ENCODE results near the gene UTP15. TPM values are rescaled to one million over a fixed set of nuclear protein-coding genes. Genes with fewer than 3 reads are reported as not detected.
A peak's percentile ranks its signal among the peaks of the same experiment; 100 is the strongest.

UTP15 gene
- total RNA-seq, 1 experiment from 2014 or later = 35.2 TPM

DNA sequence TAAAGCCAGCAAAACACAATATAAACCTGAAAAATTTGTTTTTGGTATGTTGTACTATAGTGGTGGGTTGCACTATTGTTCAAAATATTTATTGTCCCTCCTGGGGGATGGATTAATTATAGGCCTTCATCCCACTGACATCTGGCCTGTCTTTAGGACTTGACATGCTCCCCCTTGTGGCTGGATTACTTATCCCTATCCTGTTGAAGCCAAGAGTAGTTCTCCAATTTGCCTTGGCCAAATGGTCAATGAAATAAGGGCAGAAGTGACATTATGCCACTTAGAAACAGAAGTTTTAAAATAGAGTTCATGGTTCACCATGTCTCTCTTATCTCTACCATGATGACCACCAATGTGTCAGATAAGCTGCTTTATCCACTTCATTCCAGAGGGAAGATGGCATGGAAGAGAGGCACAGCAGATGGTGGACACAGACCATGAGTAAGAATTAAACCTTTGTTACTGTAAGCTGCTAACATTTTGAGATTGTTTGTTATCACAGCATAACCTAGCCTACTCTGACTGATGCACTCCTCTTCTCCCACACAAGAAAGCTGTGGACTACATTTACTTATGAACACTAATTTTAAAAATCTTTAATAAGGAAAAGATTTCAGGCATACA lies 31.3 kb downstream of the UTP15 start:
- Mint-ChIP-seq H3K4me1 (no peaks in the 10 kb centered on the region), H3K9me3 (peaks cover 14% of the 10 kb centered on the region), H3K36me3 (peaks cover 2% of the 10 kb centered on the region), H3K27ac (no peak overlapping the region), H3K27me3 (ENCODE audit: low read depth) (no peaks in the 10 kb centered on the region), H3K4me3 (no peak overlapping the region)
- no peak for TF ChIP-seq ZNF219 (CRISPR knock-in tag; IDR thresholded peaks at IDR 0.05; ENCODE audit: borderline replicate concordance)
- no peak for TF ChIP-seq ZNF138 (CRISPR knock-in tag; conservative IDR thresholded peaks at IDR 0.05)
- TF ChIP-seq, protein P1, sequence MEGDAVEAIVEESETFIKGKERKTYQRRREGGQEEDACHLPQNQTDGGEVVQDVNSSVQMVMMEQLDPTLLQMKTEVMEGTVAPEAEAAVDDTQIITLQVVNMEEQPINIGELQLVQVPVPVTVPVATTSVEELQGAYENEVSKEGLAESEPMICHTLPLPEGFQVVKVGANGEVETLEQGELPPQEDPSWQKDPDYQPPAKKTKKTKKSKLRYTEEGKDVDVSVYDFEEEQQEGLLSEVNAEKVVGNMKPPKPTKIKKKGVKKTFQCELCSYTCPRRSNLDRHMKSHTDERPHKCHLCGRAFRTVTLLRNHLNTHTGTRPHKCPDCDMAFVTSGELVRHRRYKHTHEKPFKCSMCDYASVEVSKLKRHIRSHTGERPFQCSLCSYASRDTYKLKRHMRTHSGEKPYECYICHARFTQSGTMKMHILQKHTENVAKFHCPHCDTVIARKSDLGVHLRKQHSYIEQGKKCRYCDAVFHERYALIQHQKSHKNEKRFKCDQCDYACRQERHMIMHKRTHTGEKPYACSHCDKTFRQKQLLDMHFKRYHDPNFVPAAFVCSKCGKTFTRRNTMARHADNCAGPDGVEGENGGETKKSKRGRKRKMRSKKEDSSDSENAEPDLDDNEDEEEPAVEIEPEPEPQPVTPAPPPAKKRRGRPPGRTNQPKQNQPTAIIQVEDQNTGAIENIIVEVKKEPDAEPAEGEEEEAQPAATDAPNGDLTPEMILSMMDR (IDR thresholded peaks at IDR 0.05) = peak; percentile 52
- no peak for TF ChIP-seq MYBL2 (CRISPR knock-in tag; IDR thresholded peaks at IDR 0.05)
- POLR2A ChIA-PET = no interaction called here
- DNase-seq (ENCODE audit: low spot score) (peak; percentile 29), ATAC-seq (peak; percentile 80)
- CTCF ChIA-PET = interaction anchor here (0.8 to 2.0 kb wide), 6 partner anchors 28 to 196 kb away, joined by 3 to 10 read pairs (median 4); partner anchors contain the start of gene ARHGEF28

DNA sequence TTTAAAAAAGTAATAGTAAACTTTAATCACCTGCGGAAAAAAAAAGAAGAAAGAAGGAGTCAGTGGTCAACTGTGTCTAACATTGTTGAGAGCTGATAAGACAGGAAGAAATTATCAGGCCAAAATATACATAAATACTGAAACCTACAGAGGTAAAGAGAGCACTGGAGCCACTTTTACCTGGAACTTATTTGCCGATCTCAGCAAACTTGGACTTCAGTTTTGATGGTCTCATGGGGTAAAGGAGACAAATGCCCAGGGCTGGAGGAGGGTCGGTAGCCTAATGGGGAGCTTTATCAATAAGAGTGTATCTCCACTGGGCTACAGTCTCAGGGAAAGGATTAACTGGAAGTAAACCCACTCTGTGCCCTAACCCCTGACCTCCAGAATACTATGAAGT lies 33.8 kb downstream of the UTP15 start:
- TF ChIP-seq, protein P2, sequence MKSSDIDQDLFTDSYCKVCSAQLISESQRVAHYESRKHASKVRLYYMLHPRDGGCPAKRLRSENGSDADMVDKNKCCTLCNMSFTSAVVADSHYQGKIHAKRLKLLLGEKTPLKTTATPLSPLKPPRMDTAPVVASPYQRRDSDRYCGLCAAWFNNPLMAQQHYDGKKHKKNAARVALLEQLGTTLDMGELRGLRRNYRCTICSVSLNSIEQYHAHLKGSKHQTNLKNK (CRISPR knock-in tag; IDR thresholded peaks at IDR 0.05) = no peak
- TF ChIP-seq GTF2I (CRISPR knock-in tag; conservative IDR thresholded peaks at IDR 0.05) = no peak
- TF ChIP-seq, protein P3, sequence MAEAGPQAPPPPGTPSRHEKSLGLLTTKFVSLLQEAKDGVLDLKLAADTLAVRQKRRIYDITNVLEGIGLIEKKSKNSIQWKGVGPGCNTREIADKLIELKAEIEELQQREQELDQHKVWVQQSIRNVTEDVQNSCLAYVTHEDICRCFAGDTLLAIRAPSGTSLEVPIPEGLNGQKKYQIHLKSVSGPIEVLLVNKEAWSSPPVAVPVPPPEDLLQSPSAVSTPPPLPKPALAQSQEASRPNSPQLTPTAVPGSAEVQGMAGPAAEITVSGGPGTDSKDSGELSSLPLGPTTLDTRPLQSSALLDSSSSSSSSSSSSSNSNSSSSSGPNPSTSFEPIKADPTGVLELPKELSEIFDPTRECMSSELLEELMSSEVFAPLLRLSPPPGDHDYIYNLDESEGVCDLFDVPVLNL (CRISPR knock-in tag; IDR thresholded peaks at IDR 0.05; ENCODE audit: borderline replicate concordance, low read depth) = no peak
- ATAC-seq (no peak), DNase-seq (ENCODE audit: low spot score) (no peak)
- Mint-ChIP-seq H3K27me3 (ENCODE audit: low read depth) (no peaks in the 10 kb centered on the region), H3K4me1 (no peaks in the 10 kb centered on the region), H3K36me3 (peaks cover 2% of the 10 kb centered on the region), H3K27ac (no peak overlapping the region), H3K4me3 (no peak overlapping the region), H3K9me3 (peaks cover 19% of the 10 kb centered on the region)
- ChIA-PET CTCF (interaction anchor here (0.6 to 1.0 kb wide), 2 partner anchors 72 to 80 kb away, joined by 3 read pairs; no protein-coding TSS in a partner anchor), POLR2A (no interaction called here)

DNA sequence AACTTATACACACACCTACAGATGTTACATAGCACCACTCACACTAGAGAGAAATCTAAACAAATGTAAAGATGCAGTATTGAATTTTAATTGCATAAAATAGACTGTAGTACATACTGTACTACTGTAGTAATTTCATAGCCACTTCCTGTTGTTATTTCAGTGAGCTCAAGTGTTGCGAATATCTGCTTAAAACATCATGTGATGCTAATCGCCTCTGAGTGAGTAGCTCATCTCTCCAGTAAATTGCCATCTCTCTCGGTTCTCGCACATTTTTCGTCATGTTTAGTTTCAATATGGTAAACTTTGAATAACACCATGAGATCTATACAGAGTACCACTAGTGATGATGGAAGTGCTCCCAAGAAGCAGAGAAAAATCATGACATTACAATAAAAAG lies 38.5 kb downstream of the UTP15 start:
- Mint-ChIP-seq H3K4me1 (no peaks in the 10 kb centered on the region), H3K27ac (no peak overlapping the region), H3K36me3 (peaks cover 2% of the 10 kb centered on the region), H3K4me3 (no peak overlapping the region), H3K9me3 (peaks cover 19% of the 10 kb centered on the region), H3K27me3 (ENCODE audit: low read depth) (no peaks in the 10 kb centered on the region)
- POLR2A ChIA-PET = no interaction called here
- CTCF ChIA-PET = interaction anchor here (0.8 kb wide), 1 partner anchor 13 kb away, joined by 3 read pairs; no protein-coding TSS in a partner anchor
- DNase-seq (ENCODE audit: low spot score) (no peak), ATAC-seq (no peak)
- TF ChIP-seq ZNF671 (CRISPR knock-in tag; IDR thresholded peaks at IDR 0.05) (no peak), ZNF263 (CRISPR knock-in tag; IDR thresholded peaks at IDR 0.05; ENCODE audit: low read depth) (no peak), SMAD4 (CRISPR knock-in tag; IDR thresholded peaks at IDR 0.05) (no peak), FOXP1 (CRISPR knock-in tag; IDR thresholded peaks at IDR 0.05; ENCODE audit: borderline replicate concordance) (no peak), CREB1 (CRISPR knock-in tag; IDR thresholded peaks at IDR 0.05) (no peak), NR1H2 (CRISPR knock-in tag; IDR thresholded peaks at IDR 0.05) (no peak), TP53 (CRISPR knock-in tag; IDR thresholded peaks at IDR 0.05) (no peak)
- TF ChIP-seq, protein P4, sequence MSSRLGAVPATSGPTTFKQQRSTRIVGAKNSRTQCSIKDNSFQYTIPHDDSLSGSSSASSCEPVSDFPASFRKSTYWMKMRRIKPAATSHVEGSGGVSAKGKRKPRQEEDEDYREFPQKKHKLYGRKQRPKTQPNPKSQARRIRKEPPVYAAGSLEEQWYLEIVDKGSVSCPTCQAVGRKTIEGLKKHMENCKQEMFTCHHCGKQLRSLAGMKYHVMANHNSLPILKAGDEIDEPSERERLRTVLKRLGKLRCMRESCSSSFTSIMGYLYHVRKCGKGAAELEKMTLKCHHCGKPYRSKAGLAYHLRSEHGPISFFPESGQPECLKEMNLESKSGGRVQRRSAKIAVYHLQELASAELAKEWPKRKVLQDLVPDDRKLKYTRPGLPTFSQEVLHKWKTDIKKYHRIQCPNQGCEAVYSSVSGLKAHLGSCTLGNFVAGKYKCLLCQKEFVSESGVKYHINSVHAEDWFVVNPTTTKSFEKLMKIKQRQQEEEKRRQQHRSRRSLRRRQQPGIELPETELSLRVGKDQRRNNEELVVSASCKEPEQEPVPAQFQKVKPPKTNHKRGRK (CRISPR knock-in tag; IDR thresholded peaks at IDR 0.05; ENCODE audit: borderline replicate concordance) = no peak
- TF ChIP-seq, protein P5, sequence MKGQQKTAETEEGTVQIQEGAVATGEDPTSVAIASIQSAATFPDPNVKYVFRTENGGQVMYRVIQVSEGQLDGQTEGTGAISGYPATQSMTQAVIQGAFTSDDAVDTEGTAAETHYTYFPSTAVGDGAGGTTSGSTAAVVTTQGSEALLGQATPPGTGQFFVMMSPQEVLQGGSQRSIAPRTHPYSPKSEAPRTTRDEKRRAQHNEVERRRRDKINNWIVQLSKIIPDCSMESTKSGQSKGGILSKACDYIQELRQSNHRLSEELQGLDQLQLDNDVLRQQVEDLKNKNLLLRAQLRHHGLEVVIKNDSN (CRISPR knock-in tag; IDR thresholded peaks at IDR 0.05) = no peak
- TF ChIP-seq, protein P6, sequence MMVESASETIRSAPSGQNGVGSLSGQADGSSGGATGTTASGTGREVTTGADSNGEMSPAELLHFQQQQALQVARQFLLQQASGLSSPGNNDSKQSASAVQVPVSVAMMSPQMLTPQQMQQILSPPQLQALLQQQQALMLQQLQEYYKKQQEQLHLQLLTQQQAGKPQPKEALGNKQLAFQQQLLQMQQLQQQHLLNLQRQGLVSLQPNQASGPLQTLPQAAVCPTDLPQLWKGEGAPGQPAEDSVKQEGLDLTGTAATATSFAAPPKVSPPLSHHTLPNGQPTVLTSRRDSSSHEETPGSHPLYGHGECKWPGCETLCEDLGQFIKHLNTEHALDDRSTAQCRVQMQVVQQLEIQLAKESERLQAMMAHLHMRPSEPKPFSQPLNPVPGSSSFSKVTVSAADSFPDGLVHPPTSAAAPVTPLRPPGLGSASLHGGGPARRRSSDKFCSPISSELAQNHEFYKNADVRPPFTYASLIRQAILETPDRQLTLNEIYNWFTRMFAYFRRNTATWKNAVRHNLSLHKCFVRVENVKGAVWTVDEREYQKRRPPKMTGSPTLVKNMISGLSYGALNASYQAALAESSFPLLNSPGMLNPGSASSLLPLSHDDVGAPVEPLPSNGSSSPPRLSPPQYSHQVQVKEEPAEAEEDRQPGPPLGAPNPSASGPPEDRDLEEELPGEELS (CRISPR knock-in tag; IDR thresholded peaks at IDR 0.05) = no peak
- TF ChIP-seq, protein P7, sequence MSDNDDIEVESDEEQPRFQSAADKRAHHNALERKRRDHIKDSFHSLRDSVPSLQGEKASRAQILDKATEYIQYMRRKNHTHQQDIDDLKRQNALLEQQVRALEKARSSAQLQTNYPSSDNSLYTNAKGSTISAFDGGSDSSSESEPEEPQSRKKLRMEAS (CRISPR knock-in tag; IDR thresholded peaks at IDR 0.05) = no peak
- TF ChIP-seq, protein P8, sequence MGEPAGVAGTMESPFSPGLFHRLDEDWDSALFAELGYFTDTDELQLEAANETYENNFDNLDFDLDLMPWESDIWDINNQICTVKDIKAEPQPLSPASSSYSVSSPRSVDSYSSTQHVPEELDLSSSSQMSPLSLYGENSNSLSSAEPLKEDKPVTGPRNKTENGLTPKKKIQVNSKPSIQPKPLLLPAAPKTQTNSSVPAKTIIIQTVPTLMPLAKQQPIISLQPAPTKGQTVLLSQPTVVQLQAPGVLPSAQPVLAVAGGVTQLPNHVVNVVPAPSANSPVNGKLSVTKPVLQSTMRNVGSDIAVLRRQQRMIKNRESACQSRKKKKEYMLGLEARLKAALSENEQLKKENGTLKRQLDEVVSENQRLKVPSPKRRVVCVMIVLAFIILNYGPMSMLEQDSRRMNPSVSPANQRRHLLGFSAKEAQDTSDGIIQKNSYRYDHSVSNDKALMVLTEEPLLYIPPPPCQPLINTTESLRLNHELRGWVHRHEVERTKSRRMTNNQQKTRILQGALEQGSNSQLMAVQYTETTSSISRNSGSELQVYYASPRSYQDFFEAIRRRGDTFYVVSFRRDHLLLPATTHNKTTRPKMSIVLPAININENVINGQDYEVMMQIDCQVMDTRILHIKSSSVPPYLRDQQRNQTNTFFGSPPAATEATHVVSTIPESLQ (CRISPR knock-in tag; IDR thresholded peaks at IDR 0.05) = no peak
